Stimulated activated CD4-positive, alpha-beta T cell treated with anti-CD3 and anti-CD28 coated beads, Interleukin-12 subunit alpha, Interleukin-12 subunit beta, amount 100 ng/mL, for 48 hours (primary cell): ENCODE results near the gene EVI2B.
"Not testable (repeated sequence)": the region's sequence is repeated elsewhere in the genome, so short reads cannot be mapped to it uniquely, and the experiment has no call there.

Source experiments
- DNase-seq, 3 donors: peaks; one replicate each; pipeline ENCODE4 v3.0.0-alpha.2; 2020; ENCODE audit warnings: low read depth in 2 of 3, low spot score in 1 of 3

The EVI2B gene

GRCh38 chr17:31310886-31311285 lies 3.0 kb downstream of the EVI2B start:
- no peak for DNase-seq

DNA sequence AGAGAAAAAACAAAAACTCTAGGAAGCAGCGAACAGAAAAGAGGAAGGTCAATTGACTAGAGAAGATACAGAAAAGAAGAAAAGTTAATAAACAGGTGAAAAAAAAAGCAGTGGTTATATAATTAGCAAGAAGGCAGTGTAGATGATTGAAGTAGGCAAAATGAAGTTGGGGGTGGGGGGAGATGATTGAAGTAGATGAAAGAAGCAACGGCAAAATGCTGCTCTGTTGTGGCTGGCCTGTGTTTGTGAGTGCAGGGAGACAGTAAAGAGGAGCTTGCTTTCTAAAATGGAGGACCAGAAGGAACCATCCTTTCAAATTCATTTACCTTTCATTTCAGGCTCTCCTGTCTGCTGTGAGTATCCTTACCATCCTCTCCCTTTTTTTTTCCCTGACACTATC lies 3.6 kb downstream of the EVI2B start:
- no peak for DNase-seq

DNA sequence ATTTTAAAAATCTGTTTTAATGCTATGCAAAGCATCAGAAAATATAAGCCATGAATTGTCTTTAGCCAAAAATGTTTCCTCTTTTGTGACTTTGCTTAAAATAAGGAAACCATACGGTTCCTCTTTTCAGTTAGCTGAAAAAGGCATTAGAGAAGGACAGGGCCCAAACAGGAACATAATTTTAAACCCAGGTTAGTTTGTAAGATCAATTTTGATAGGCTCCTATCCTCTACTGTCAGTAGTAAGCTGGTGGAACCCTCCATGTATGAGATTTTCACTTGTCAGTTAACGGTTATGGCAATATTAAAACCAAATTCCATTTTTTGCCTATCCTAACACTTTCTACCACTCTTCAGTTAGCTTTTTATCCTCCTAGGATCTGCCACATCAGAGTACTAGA lies 4.3 kb downstream of the EVI2B start:
- no peak for DNase-seq

- DNase-seq: no peak
Measured at GRCh38 chr17:31308372-31309334, 5.2 kb downstream of the EVI2B start.

GRCh38 chr17:31307640-31308039 lies 6.2 kb downstream of the EVI2B start:
- no peak for DNase-seq

- no peak for DNase-seq
Measured at GRCh38 chr17:31299624-31300023, 14.2 kb downstream of the EVI2B start.

GRCh38 chr17:31297090-31297489 lies 16.8 kb downstream of the EVI2B start, which contains the start of gene OMG:
OMG (minus strand) TSS chr17:31297239; CDS start chr17:31296331, 908 bp downstream.
- DNase-seq: no peak

DNA sequence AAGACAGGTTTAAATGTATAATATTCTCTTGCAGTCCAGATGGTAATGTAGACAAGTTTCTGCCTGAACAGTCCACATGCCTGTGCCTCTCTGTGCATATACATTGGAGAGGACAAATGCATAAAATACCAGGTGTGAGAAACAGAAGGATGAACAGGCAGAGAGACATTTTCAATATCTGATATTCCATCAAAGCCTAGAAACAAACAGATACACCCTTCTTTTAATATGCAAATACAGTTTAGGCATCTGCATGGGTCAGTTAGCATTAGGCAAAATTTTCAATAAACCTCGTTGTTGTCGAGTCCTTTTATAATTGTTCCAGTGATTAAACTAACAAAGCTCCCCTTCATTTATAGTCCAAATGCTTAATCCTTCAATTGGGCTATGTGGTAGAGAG lies 17.7 kb downstream of the EVI2B start:
- DNase-seq: no peak

DNA sequence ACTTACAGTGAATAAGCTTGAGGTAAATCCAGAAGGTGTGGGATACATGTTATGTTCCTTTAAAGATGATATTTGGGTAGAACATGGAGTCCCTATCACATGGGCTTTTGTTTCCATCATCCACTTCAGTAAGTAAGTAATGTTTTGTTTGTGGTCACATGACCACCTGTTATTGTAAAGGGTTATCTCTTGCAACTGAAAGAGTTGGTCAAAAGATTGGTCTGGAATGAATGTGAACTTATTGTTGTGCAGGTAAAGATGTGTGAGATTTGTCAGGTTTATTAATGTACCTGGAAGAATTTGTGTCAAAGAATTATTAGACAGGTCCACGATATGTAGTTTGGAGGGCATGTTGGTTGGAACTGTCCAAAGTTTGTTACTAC lies 18.4 kb downstream of the EVI2B start:
- DNase-seq: no peak

DNA sequence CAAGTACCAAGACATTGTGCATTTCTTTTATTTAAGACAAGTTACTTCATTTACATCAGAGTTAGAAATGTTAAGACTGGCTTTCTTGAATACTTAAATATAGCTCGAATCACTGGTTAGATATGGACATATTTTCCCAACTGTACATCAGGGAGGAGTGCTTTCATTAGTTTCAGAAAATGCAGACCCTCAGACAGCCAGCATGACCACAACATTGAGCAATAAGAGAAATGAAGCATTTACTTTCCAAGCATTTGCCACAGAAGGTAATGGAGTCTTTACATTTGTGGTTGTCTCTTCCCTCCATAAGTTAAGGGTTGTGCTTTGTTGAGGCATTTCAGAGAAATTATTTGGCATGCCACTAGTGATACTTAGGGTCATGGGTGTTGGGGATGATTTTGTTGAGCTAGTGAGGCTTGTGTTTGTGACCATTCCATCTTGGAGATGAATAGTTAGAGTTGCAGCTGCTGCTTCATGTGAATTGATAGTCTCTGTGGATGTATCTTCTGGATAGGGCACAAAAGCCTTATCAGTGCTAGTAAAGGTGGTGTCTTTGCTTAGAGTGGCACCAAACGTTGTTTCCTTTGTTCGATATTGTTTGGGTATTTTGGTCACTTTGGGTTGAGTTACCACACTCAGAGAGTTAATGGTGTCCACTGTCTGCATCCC lies 18.9 kb downstream of the EVI2B start:
- no peak for DNase-seq

DNA sequence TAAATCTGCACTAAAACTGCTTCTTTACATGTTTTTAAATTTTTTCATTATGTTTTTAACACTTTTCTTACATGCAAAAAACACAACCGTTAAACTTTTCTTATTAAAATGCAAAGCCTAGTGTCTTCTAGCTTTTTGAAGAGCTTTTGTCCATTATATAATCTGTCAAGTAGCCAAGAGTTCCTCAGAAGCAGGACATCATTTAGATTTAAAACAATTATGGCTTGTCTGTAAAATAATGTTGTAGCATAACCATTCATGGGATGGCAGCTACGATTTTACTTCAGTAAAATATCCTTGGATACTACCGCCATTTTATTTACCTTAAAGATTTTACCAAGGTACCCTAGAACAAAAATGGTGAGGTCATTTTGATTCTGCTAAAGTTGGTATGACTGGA lies 19.6 kb downstream of the EVI2B start:
- DNase-seq: no peak

DNA sequence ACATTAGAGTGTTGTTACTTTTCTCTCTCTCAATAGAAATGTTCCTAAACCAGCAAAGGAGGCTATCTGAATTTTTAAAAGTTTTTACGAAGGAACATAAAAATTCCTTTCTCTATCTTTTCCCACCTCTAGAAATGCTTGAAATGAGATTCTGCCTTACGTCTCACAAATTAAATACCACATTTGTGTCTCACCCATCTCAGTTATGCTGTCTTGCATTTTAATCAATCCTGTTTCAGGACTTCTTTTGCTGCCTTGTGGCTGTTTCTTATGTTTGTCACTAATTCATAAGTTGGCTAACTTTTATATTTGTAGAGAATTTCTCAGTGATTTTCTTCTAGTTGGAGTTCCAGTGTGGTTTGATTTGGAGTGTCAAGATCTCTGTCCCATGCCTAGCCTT lies 20.3 kb downstream of the EVI2B start:
- DNase-seq: no peak

DNA sequence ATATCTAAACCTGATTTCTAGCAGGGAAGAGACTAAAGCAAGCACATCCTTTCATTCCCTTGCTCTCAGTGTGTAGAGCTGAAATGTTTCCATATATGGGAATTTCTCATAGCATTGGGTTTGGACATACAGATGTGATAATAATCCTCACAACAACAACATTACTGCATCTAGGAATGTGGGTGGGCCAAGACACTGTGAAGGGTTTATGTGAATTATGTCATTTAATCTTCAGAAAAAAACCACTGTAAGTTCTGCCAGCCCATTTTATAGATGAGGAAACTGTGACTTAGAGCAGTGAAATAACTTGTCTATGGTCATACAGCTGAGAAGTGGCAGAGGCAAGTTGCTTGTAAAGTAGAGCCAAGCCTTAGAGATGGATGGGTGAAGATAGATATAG lies 22.0 kb downstream of the EVI2B start:
- DNase-seq: no peak

DNA sequence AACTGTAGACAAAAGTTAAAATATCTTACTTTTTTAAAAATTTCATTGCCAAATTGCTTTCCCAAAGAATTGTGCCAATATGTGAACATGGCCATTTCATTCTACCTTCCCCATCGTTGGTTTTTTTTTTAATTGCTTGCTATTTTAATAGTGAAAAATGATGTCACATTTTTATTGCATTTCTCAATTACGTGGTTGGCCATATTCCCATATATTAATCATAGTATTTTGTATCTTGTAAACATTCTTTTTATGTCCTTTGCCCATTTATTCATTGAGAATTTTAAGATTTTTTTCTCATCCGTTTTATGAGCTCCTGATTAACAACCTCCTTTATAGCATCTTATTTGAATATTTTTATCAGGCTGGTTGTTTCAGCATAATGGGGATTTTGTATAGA lies 24.1 kb downstream of the EVI2B start:
- DNase-seq: no peak

DNA sequence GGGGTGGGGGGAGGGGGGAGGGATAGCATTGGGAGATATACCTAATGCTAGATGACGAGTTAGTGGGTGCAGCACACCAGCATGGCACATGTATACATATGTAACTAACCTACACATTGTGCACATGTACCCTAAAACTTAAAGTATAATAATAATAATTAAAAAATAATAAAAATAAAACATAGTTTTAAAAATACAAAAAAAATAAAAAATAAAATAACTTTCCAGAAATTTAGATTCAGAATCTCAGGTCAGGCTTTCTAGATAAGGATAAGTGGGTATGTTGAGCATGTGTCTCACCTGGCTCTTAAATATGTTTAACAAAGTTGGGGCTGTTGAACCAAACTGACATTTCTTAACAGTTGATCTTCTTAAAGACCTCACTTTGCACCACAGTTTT lies 25.9 kb downstream of the EVI2B start:
- DNase-seq: not testable (repeated sequence)

GRCh38 chr17:31286587-31286986 lies 27.3 kb downstream of the EVI2B start:
- no peak for DNase-seq

GRCh38 chr17:31283841-31284240 lies 30.0 kb downstream of the EVI2B start:
- no peak for DNase-seq

- DNase-seq: no peak
Measured at GRCh38 chr17:31281061-31281460, 32.8 kb downstream of the EVI2B start.

DNA sequence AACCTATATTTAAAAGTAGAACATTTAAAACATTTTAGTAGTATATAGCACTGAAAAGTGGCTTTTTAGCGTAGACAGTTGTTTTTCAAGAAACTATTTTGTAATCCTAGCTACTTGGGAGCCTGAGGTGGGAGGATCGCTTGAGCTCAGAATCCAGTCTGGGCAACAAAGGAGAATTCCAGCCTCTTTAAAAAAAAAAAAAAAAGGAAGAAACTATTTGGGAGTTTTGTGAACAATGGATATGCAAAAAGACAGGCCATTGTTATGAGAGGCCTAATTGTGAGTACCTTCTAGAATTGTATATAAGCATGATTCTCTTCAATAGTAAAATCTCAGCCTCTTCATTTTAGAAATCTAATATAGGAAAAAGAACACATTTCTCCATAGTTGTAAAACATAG lies 34.5 kb downstream of the EVI2B start:
- no peak for DNase-seq

- DNase-seq: no peak
Measured at GRCh38 chr17:31275116-31275515, 38.7 kb downstream of the EVI2B start.

DNA sequence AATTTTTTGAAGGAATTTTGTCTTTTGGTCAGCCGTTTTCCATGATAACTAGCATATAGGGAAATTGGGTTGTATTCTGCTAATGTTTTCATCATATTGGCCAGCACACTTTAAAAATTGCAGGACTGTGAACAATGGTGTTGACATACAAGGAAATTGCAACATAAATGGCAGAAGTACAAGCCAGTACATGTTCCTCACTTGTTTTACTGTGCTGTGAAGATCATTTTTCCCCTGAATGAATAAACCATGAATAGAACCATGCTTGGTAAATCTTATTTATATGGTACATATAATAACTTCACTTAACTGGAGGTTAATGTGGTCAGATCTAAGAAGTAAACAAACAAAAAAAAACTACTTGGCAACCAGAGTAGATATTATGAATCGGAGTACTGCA lies 39.6 kb downstream of the EVI2B start:
- DNase-seq: no peak

DNA sequence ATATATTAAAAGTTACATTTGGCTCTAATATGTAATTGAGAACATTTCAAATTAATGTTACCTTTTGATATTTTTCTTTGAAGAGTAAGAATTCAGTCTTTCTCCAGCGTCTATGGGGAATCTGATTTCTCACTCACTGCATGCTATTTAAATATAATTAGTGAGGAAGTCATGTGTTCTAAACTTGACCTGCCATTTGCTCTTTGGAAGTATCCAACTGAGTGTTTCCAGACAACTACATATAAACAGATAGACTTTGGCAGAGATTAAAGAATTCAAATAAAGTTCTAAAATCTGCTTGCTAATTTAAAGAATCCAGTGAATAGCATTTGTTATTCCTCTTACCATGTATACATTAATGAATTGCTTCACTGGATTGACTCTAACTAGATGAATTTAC lies 40.3 kb downstream of the EVI2B start:
- DNase-seq: no peak
